CD4-positive, alpha-beta T cell treated with Interleukin-17A for 4 hours (primary cell): Measurements from ENCODE around the gene AMN.
"Not testable (repeated sequence)": the region's sequence is repeated elsewhere in the genome, so short reads cannot be mapped to it uniquely, and the experiment has no call there.

Experiments used
- DNase-seq: peaks from one replicate; pipeline ENCODE4 v3.0.0-alpha.2; 2020; ENCODE audit warnings: mixed read lengths

The AMN gene

DNA sequence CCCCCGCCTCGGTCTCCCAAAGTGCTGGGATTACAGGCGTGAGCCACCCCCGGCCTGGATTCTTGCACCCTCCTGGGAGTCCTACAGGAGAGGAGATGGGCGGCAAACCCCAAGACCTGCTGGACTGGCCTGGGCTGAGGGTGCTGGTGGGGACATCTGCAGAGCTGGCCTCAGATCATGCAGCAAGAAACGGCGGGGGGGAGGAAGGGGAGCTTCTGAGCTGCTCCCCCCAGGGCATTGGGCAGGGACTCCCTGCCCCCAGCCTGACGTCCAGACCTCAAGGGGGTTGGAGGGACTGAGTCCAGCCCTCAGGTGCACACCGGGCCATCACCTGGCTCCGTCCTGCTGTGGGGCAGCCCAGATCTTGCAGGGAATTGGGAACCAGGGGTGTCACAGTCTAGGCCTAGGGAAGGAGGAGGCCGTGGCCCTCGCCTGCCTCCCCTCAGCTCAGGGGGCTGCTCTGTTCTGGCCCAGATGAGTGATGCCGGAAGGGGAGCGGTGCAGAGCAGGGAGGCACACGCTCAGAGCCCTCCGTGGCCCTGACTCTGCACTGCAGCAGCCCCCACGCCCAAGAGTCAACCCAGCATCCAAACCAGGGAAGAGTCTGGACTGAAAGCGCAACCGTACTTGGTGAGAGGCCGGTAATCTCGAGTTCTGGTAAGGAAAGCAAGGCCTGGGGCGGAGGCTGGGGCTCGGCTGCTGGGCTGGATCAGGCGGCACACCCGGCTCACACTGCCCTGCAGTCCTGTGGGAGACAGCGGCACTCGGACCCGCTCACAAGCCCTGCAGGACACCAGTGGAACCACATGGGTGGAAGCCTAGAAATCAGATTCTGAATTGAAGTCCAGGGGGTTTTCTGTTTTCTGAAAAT, 8.9 kb upstream of the AMN start:
- no peak for DNase-seq

GRCh38 chr14:102914474-102915291, 7.8 kb upstream of the AMN start:
- DNase-seq: no peak

DNA sequence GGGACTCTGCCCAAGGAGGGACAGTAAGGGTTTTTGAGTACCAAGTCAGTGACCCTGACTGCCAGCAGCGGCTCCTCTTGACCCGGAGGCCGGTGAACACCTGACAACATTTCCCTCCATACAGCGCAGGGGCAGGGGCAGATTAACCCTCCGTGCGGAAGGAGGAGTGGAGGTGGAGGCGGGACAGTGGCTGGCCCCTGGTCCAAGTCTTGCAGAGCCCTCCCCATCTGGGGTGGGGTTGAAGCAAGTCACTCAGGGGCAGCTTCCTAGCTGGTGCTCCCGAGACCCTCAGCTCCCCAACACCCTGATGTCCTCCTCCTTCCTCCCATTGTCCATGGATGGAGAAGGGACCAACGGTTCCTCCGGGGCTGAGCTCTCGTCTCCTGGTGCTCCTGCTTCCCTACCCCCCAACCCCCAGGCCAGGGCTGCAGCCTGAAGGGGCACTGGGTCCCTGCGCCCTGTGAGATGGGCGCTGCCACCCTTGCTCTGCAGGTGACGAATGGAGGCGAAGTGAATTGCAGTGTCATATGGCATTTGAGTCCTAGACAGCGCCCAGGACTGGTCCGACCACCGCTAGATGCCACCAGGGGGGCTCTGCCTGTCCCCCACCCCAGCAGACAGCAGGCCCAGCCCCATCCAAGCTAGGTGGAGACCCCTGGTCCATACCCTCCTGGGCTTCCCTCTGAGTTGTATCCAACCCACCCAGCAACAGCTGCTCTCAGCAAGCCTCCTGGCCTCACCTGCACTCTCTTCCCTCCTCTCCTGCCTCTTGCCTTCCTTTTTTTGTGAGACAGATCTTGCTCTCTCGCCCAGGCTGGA, 7.0 kb upstream of the AMN start:
- no peak for DNase-seq

- DNase-seq: no peak
Measured at GRCh38 chr14:102916347-102917055, 6.0 kb upstream of the AMN start.

DNA sequence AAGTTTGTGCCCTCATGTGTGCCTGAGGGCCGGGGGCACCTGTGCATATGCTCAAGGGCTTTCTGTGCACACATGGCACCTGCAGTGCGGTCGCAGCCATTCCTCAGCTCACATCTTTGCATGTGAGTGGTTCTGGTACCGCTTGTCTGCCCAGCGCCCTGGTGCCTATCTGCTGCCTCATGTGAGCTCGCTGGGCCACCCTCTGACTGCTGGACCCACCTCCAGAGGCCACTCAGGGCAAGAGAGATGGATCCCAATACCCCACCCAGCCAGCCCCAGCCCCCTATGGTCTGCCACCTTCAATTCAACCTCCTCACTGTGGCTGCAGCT, 5.4 kb upstream of the AMN start:
- no peak for DNase-seq

DNA sequence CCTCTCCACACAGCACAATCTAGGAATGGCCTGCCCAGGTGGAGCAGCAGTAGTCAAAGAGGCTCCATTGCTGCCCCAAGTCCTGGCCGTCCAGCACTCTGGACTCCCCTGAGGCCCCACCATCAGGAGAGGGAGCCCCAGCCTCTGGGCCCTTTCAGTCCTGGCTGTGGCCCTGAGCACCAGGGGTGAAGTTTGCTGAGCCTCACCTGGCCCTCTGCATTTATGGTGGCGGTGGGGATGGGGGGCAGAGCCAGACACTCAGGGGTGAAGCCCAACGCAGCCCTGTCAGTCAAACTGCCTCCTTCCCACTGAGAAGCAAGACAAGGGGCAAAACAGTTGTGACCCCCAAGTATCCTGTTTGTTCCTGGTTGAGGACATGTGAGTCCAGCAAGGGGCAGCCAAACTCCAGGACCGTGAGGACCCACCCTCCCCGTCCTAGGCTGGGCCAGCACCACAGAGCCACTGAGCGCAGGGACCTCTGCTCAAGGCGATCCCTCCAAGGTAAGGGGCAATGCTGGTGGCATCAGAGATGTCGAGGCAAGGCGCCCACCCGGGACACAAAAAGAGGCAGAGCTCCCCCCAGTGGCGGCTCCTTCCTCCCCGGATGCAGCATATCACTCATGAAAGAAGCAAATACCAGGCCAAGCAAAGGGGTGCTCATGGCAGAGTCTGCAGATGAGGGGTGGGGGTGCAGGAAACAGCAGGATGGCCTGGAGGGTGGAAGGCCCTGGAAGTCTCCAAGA, 4.8 kb upstream of the AMN start:
- peak; percentile 74 for DNase-seq

DNA sequence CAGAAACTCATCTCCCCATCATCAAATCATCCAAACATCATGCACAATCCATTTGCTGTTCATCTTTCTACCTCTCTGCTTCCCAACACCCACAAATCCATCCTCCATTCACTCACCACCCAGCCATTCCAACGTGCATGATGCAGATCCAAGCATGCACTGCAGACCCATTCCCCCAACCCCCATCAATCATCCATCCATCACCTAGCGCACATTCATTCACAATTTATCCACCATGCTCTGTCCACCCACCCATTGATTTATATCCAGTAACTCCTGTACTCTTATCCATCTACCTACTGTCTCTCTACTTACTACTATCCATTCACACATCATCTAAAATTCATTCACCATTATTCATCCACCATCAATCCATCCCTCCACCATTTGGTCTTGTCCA, 4.0 kb upstream of the AMN start:
- DNase-seq: no peak

GRCh38 chr14:102920273-102920997, 2.0 kb upstream of the AMN start:
- no peak for DNase-seq

- no peak for DNase-seq
Measured at GRCh38 chr14:102920998-102921304, 1.5 kb upstream of the AMN start.

- DNase-seq: no peak
Measured at GRCh38 chr14:102923201-102923924, 900 bp downstream of the AMN start.

DNA sequence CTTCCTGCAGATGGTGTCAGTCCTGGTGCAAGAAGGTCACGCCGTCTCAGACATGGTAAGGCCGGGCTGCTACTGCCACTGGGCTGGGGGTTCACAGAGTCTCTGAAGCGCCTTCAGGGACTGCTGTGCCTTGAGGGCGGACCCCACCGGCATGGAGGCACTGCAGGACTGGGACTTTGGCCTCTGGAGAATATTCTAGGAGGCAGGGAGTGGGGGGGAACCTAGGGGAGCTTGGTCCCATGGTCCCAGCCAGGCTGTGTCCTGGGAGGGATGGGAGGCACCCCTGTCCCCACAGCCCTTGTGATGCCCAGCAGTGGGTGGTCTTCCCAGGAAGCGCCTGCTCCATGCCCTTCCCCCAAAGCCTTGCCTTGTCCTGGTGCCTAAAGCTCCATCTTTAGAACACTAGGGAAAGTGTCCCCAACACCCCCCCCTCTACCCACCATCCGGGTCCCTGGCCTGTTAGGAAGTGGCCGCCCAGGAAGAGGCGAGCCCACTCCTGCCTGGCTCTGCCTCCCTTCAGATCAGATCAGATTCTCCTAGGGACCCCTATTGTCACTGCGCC, 1.5 kb downstream of the AMN start:
- DNase-seq: no peak

DNA sequence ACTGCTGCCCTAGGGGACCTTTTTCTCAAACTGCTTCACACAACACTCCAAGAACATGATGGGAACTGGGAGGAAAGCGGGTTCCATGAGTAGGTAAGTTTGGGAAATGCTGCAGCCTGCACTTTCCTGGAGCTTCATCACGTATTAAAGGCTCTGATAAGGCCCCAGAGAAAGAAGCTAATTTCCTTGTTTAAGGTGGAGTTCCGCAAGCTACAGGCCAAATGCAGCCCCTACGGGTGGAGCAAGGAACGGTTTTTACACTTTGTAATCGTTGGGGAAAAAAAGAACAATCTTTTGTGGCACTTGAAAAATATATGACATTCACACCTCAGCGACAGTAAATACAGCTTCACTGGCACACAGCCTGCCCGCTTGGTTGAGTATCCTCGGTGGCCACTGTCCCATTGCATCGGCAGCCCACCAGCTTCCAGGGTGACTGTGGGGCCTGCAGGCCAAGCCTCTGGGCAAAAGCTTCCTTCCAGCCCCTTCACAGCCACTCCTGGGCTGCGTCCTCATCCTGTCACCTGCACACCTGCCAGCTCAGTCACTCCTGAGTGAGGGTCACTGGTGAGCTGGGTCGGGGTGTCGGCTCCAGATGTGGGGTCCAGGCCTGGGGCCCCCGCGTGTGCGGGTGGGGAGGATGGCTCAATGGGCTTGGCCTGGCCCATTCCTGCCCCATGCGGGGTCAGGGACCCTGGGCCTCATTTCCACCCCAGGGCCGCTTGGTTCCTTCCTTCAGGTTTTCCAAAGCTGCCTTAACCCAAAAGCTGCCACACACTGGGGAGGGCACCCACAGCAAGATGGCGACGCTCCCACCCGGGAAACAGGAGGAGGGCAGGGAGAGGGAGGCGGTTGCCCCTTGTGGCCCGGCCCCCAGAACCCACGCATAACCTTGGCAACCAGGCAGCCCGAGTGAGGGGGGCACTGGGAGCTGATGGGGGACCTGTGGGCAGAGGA, 2.4 kb downstream of the AMN start:
- DNase-seq: no peak

- no peak for DNase-seq
Measured at GRCh38 chr14:102925646-102926045, 3.2 kb downstream of the AMN start.

DNA sequence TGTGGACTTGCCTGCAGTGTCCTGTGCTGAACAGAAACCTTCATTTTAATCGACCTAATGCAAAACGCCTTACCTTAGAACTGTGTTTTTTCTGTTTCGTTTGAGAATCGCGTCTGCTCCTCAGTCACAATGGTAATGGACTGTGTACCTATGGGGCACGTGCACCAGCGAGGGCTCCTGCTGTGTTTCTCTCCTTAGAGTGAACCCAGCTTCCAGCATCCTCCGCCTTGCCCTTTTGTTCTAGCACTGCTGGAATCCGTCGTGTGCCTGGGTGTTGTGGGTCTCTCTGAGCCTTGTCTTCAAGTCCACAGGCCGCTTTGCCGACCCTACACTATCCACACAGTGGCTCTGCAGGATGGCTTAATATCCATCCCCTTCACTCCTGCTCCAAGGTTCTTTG, 3.6 kb downstream of the AMN start:
- no peak for DNase-seq

DNA sequence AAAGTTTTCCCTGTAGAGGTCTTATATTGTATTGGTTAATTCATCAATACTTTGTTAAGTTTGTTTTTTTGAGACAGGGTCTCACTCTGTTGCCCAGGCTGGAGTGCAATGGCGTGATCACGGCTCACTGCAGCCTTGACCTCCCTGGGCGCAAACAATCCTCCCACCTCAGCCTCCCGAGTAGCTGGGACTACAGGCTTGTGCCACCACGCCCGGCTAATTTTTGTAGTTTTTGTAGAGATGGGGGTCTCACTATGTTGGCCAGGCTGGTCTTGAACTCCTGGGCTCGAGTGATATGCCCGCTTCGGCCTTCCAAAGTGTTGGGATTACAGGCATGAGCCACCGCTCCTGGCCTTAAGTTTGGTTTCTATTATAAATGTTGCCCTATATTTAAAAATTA, 4.4 kb downstream of the AMN start:
- DNase-seq: not testable (repeated sequence)

GRCh38 chr14:102927346-102927877, 4.9 kb downstream of the AMN start:
- DNase-seq: no peak

DNA sequence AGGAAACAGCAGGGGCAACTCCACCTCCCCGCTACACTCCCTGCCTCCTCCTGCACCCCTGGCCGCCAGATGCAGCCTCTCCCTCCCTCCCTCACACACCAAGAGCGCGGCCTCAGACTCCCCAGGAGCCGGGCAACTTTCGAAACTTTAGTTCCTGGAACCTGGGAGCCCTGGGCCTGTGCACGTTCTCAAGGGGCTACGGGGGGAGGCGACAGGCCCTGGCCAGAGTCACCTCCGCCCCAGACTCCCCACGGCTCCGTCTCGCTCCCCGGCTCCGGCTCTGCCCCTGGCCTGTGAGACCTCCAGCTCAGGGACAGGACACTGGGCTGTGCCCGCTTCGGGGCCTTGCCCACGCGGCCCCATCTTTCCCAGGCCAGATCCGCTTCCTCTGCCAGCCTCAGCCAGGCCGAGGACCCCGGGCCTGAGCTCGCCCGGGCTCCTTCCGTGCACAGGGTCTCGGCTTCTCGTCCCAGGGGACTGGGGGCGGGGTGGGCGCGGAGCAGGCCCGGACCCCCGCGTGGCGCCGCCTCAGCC, 5.5 kb downstream of the AMN start:
- DNase-seq: peak; percentile 23

GRCh38 chr14:102928412-102929240, 6.2 kb downstream of the AMN start:
- peak; percentile 93 for DNase-seq
